RPMI8226 (cell line): ENCODE measurements around the gene CMTM4.
"Not testable (repeated sequence)": the region's sequence is repeated elsewhere in the genome, so short reads cannot be mapped to it uniquely, and the experiment has no call there.

Experiments used
- DNase-seq: peaks from one replicate; pipeline ENCODE4 v3.0.0-alpha.2; 2015

Gene CMTM4

GRCh38 chr16:66588981-66589713, 107.4 kb downstream of the CMTM4 start:
- DNase-seq, result peak; percentile 60

GRCh38 chr16:66587881-66588600, 108.5 kb downstream of the CMTM4 start:
- DNase-seq, result no peak

GRCh38 chr16:66585481-66586239, 110.9 kb downstream of the CMTM4 start:
- no peak for DNase-seq

DNA sequence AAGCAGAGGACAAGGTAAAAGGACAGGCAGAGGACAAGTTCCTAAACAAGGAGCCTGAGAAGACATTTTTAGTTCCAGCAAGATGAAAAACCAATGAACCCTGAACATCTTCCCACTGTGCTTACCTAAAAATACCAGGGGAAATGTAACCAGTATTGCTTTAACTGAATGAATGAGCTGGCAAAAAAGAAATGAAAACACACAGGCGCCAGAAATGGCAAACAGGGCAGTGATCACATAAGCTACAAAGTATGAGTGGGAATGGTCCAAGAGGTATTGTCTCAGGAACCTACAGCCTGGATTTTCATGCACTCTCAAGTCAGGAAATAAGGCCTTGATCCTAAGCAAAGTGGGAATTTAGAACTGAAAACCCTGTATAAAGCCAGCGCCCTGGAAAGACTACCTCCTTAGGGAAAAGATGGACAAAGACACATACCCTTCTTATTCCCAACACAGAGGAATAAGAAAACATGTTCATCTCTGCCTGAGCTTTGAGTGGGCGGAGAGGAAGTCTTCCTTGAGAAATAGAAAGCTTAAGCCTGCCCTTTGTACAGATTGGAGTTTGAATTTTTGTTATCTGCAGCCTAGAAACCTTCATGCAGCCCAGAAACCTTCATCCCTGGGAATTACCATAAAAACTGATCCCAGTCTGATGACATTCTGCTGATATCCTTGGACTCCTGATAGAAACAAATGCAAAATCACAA, 115.1 kb downstream of the CMTM4 start:
- no peak for DNase-seq

DNA sequence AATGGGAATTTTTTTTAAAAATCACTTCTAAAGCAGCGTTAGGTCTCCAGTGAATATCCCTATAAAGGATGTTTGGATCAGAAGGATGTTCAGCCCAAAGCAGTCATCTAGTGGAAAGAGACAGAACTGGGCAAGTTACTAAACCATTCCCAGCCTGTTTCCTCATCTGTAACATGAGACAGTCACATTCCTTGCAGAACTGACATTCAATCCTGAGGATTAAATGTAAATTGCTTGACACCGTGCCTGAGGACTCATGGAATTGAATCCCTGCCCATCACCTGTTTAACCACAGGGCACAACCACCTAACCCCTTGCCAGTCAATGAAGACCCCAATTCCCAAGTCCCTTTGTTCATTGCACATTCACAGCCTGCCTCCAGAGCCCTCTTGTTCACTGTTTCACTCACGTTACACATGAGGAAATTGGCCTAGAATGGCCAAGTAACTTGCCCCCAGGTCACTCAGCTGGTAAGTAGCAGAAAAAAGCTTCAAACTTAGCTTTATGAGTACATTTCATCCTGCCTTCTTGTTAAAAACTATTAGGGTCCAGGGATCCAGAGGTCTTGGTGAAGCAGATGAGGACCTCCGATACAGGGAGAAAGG, 115.8 kb downstream of the CMTM4 start:
- no peak for DNase-seq

GRCh38 chr16:66578651-66579531, 117.7 kb downstream of the CMTM4 start, which contains the start of gene CMTM2:
TSS of gene CMTM2 (plus strand) at chr16:66579463. CDS start at chr16:66579608, 145 bp downstream.
- no peak for DNase-seq

GRCh38 chr16:66576296-66576695, 120.2 kb downstream of the CMTM4 start:
- no peak for DNase-seq

DNA sequence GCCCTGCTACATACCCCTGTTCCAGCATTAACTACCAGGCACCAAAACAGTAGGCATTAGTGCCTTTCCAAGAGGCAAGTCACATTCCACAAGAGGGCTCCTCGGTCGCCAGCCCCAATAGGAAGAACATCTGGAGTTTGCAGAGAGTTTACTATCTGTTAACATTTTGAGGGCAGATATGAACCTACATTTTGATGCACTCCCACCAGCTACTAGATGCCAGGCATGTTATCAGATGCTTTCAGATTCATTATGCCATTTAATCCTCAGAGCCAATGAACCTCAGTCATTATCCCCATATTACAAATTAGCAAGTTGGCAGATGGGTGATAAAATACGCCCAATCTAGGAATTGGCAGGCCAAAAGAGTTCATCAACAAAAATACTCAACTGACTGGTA, 121.5 kb downstream of the CMTM4 start:
- no peak for DNase-seq

- no peak for DNase-seq
Measured at GRCh38 chr16:66574531-66574930, 122.0 kb downstream of the CMTM4 start.

- no peak for DNase-seq
Measured at GRCh38 chr16:66574081-66574480, 122.5 kb downstream of the CMTM4 start.

DNA sequence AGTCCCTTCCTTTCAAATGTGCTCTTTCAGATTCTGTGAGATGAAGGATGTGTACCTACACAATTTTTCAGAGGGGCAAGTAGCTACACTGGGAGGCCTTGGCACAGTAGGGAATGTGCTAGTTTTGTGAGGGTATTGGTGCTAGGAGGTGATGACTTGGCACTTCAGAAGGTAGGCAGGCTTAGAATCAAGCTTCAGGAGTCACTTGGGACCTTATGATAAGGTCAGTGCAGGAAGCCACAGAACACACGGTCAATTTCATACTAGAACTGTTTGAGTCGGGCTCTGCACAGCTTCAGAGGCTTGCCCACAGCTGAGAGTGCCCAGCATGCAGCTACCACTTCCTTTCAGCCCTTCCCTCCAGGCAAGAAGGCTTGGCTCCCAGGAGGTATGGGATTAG, 124.2 kb downstream of the CMTM4 start:
- no peak for DNase-seq

DNA sequence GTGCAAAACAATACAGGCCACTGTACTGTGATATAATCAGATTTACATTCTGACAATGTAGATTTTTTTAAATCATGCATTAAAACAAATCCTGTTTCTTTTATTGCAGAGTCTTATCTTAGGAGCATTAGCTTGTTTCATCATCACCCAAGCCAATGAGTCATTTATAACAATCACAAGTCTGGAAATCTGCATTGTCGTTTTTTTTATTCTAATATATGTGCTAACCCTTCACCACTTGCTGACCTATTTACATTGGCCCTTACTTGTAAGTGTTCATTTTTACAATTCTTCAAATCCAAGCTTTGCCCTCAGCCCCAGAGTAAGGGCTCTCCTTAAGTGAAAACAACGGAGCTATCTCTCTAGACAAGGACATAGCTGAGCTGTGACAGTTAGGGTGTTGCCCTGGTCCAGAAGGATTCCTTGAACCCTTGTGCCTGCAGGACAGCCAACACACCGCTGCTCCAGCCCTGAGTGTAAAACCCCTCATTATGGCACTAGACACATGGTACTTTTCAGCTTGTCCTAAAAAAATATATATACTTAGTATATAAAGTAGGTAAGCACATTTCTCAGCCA, 126.6 kb downstream of the CMTM4 start:
- DNase-seq, result no peak

GRCh38 chr16:66569131-66569530, 127.4 kb downstream of the CMTM4 start:
- no peak for DNase-seq

GRCh38 chr16:66568355-66568754, 128.2 kb downstream of the CMTM4 start:
- no peak for DNase-seq

DNA sequence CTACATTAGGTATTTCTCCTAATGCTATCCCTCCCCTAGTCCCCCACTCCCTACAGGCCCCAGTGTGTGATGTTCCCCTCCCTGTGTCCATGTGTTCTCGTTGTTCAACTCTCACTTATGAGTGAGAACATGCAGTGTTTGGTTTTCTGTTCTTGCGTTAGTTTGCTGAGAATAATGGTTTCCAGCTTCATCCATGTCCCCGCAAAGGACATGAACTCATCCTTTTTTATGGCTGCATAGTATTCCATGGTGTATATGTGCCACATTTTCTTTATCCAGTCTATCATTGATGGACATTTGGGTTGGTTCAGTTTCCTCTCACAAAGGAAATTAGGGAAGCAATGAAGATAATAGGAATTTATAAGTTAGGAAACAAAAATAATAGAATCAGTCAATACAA, 129.3 kb downstream of the CMTM4 start:
- DNase-seq, result not testable (repeated sequence)

DNA sequence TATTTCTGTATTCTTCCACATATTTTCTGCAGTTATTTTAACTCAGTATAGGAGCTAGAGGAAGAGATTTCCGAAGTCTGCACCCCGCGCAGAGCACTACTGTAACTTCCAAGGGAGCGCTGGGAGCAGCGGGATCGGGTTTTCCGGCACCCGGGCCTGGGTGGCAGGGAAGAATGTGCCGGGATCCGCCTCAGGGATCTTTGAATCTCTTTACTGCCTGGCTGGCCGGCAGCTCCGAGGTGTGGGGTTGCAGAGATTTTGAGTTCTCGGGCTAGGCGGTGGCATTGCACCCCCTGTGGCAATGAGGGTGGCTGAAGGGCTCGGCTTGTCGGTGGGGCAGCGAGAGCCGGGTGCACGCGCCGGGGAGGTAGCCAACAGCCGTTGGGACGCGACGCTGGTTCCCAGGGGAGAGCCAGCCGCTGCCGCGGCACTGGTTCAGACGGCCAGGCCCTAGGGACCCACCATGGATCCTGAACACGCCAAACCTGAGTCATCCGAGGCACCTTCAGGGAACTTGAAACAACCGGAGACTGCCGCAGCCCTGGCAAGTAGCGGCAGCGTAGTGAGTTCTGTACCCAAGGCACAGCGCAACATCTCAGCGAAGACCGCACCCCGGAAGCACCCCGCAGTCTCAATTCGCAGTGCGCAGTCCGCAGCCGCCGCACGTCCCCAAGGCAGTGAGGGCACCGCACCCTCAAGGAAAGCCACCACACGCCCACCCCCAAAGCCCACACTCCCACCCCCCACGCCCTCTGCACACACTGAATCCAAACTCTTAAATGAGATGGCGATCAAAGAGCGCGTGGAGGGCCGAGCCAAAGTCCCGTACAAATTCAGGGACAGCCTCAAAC, 130.3 kb downstream of the CMTM4 start, which contains the start of gene CMTM1:
Gene CMTM1, plus strand, starts transcription at position 389 of the 851 bp plus-strand sequence. Its CDS starts 75 bp downstream, at position 464.
- no peak for DNase-seq
